IPS-NIHi7 (cell line): ENCODE results near the gene PRKCE.

Experiments
- DNase-seq: peaks from one replicate; pipeline ENCODE4 v3.0.0; 2012; ENCODE audit warnings: mixed read lengths; ENCODE audit errors: extremely low spot score

The PRKCE gene

GRCh38 chr2:45651415-45652089 is at the start of gene PRKCE:
TSS of gene PRKCE (plus strand) at chr2:45651675.
- peak; percentile 32 for DNase-seq

- DNase-seq = no peak
Observed at GRCh38 chr2:45602624-45603023, 48.9 kb upstream of the PRKCE start.

GRCh38 chr2:45605116-45605515 is 46.4 kb upstream of the PRKCE start:
- no peak for DNase-seq

- no peak for DNase-seq
Observed at GRCh38 chr2:45606796-45607195, 44.7 kb upstream of the PRKCE start.

- peak; percentile 58 for DNase-seq
Observed at GRCh38 chr2:45607701-45608100, 43.8 kb upstream of the PRKCE start.

GRCh38 chr2:45610281-45611019 is 41.0 kb upstream of the PRKCE start:
- DNase-seq = peak; percentile 68

- peak; percentile 93 for DNase-seq
Observed at GRCh38 chr2:45611020-45611859, 40.2 kb upstream of the PRKCE start, which contains the start of gene SRBD1. TSS of gene SRBD1 (minus strand) at chr2:45611267. CDS start at chr2:45605441, 5,826 bp downstream.

- DNase-seq = no peak
Observed at GRCh38 chr2:45612285-45612684, 39.2 kb upstream of the PRKCE start.

GRCh38 chr2:45612731-45613130 is 38.7 kb upstream of the PRKCE start:
- DNase-seq = no peak

GRCh38 chr2:45614330-45614729 is 37.1 kb upstream of the PRKCE start:
- no peak for DNase-seq

- DNase-seq = no peak
Observed at GRCh38 chr2:45614871-45615415, 36.5 kb upstream of the PRKCE start.

- no peak for DNase-seq
Observed at GRCh38 chr2:45616658-45617411, 34.6 kb upstream of the PRKCE start.

GRCh38 chr2:45617496-45617895 is 34.0 kb upstream of the PRKCE start:
- DNase-seq = no peak

- DNase-seq = no peak
Observed at GRCh38 chr2:45622336-45623075, 29.0 kb upstream of the PRKCE start.

- DNase-seq = no peak
Observed at GRCh38 chr2:45623098-45623497, 28.4 kb upstream of the PRKCE start.

GRCh38 chr2:45625824-45626223 is 25.7 kb upstream of the PRKCE start:
- no peak for DNase-seq

- no peak for DNase-seq
Observed at GRCh38 chr2:45626387-45627221, 24.9 kb upstream of the PRKCE start.

- DNase-seq = no peak
Observed at GRCh38 chr2:45627911-45628310, 23.6 kb upstream of the PRKCE start.

GRCh38 chr2:45629971-45630370 is 21.5 kb upstream of the PRKCE start:
- no peak for DNase-seq

- DNase-seq = no peak
Observed at GRCh38 chr2:45631319-45631718, 20.2 kb upstream of the PRKCE start.
